Measurements from ENCODE around the gene GLIS1.

DNA sequence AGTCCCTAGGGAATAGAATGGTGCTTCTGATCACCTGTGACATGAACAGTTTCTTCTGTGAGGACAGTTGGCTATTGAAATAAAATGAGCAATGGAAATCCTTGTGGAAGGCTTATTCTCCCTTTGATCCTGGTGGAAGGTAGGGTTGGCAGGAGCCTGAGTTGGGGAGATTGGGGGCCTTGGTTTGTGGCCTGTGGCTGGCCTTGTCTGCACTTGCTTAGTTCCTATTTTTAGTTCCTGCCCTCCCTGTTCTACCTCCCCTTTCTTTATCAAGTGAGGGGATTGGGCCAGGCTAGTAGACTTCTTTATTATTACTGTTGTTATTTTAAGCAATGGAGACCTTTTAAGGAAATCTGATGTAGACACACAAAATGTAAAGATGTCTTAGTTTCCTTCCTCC lies 271.6 kb downstream of the GLIS1 start:
- TF ChIP-seq CTCF (IDR thresholded peaks at IDR 0.05) (no peak), POLR2A (IDR thresholded peaks at IDR 0.05) (no peak)

All from heart left ventricle (tissue), 13 donors.